PC-9 (cell line): ENCODE measurements around the gene ARL10. TPM values are rescaled to one million over a fixed set of nuclear protein-coding genes. Genes with fewer than 3 reads are reported as not detected.

Experiments used
- BruUV-seq: library from RNA; stranded (reverse); fragments of 400-500 nt; replicated peaks from 2 replicates; lab custom pipeline; 2021; lab: Mats Ljungman, UMichigan
- CTCF ChIA-PET: fragments of 300-600 bp; sonication (Branson Sonifier 250); formaldehyde crosslinking; loops from one replicate; lab custom pipeline; 2022; ENCODE audit warnings: antibody characterized with exemption; lab: Charles Lee
- POLR2A ChIA-PET: fragments of 300-600 bp; sonication (Branson Sonifier 250); formaldehyde crosslinking; loops from one replicate; lab custom pipeline; 2022; ENCODE audit warnings: antibody characterized with exemption; ENCODE audit not compliant: unreplicated experiment; lab: Charles Lee
- DNase-seq, 2 experiments: peaks; one replicate each; pipeline versions ENCODE4 v3.0.0 to v3.0.0-alpha.2; 2015 to 2022; ENCODE audit warnings: mixed read lengths in 1 of 2
- H2AFZ ChIP-seq: fragments of 200-600 bp; sonication (generic); 2 replicates; pipeline ENCODE4 v1.8.1; 2017; ENCODE audit warnings: antibody characterized with exemption
- H3F3A ChIP-seq: fragments of 200-600 bp; sonication (generic); 2 replicates; pipeline ENCODE4 v1.8.1; 2017; ENCODE audit warnings: antibody characterized with exemption, mild to moderate bottlenecking, low read depth; ENCODE audit not compliant: insufficient read depth
- H3K27ac ChIP-seq: fragments of 200-600 bp; sonication (generic); 2 replicates; pipeline ENCODE4 v1.6.1; 2016; ENCODE audit warnings: mixed run types
- H3K27me3 ChIP-seq: fragments of 200-600 bp; sonication (generic); 2 replicates; pipeline ENCODE4 v1.6.1; 2016; ENCODE audit warnings: low read depth, mixed run types; ENCODE audit not compliant: insufficient read depth
- H3K36me3 ChIP-seq: fragments of 200-600 bp; sonication (generic); 2 replicates; pipeline ENCODE4 v1.6.1; 2016; ENCODE audit warnings: low read depth, mixed run types
- H3K4me1 ChIP-seq: fragments of 200-600 bp; sonication (generic); replicated peaks from 2 replicates; pipeline ENCODE4 v1.6.1; 2016; ENCODE audit warnings: mixed run types; ENCODE audit not compliant: insufficient read depth
- H3K4me2 ChIP-seq: fragments of 200-600 bp; sonication (generic); 2 replicates; pipeline ENCODE4 v1.6.1; 2017; ENCODE audit warnings: mixed run types
- H3K4me3 ChIP-seq: fragments of 200-600 bp; sonication (generic); 2 replicates; pipeline ENCODE4 v1.6.1; 2016; ENCODE audit warnings: mixed run types
- H3K79me2 ChIP-seq: fragments of 200-600 bp; sonication (generic); 2 replicates; pipeline ENCODE4 v1.6.1; 2017; ENCODE audit warnings: low read depth, mixed run types
- H3K9me2 ChIP-seq: fragments of 200-600 bp; sonication (generic); 2 replicates; pipeline ENCODE4 v1.8.1; 2017; ENCODE audit warnings: mild to moderate bottlenecking; ENCODE audit not compliant: insufficient read depth
- H3K9me3 ChIP-seq: fragments of 200-600 bp; sonication (generic); 2 replicates; pipeline ENCODE4 v1.8.1; 2016; ENCODE audit warnings: low read depth; ENCODE audit not compliant: insufficient read depth
- H4K20me1 ChIP-seq: fragments of 200-600 bp; sonication (generic); 2 replicates; pipeline ENCODE4 v1.8.1; 2017; ENCODE audit not compliant: insufficient read depth
- EZH2 ChIP-seq: fragments of 200-600 bp; sonication (generic); IDR thresholded peaks from 2 replicates; pipeline ENCODE4 v1.8.0; 2017; ENCODE audit warnings: antibody characterized with exemption, low read depth
- intact Hi-C: fragments of 100-400 bp; cut with micrococcal nuclease; formaldehyde crosslinking; loops from one replicate; pipeline ENCODE4 v1.10.0; 2022; ENCODE audit not compliant: unreplicated experiment
- total RNA-seq: library from RNA; stranded (reverse); gene quantifications from 2 replicates; pipeline ENCODE4 v1.2.3, GENCODE V29; 2021
- TF ChIP-seq, protein P1 (sequence below): fragments of 200-600 bp; sonication (generic); conservative IDR thresholded peaks from 2 replicates; pipeline ENCODE4 v1.6.1; 2017; ENCODE audit warnings: mixed run types, antibody characterized with exemption, mild to moderate bottlenecking, moderate library complexity

ARL10 gene
- total RNA-seq, 1 experiment from 2014 or later = 0.85 TPM

DNA sequence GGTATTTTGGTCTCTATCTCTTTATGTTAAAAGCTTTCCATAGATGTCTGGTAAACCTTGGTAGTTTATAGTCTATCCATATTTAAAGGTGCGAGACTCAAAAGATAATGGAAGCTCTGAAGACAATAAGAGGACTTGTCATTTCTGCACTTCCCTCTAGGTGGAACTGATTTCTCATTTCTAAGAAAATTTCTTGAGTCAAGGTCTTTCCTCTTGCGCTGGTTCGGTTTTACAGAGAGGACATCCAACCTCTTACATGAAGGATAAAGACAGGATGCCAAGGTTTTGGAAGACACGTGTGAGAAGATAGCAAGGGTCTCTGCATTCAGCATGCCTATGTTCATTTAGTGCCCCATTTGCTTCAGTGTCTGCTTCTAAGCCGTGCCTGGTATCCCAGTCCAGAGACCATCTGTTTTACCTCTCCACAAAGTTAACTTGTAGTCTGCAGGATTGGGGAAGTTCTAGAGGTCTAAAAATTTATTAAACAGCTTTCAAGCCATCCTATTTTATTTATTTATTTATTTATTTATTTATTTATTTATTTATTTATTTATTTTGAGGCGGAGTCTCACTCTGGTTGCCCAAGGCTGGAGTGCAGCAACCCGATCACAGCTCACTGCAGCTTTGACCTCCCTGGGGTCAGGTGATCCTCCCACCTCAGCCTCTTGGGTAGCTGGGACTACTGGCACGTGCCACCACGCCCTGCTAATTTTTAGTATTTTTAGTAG, 45.3 kb upstream of the ARL10 start:
- no TSS peak for BruUV-seq
- TF ChIP-seq, protein P1, sequence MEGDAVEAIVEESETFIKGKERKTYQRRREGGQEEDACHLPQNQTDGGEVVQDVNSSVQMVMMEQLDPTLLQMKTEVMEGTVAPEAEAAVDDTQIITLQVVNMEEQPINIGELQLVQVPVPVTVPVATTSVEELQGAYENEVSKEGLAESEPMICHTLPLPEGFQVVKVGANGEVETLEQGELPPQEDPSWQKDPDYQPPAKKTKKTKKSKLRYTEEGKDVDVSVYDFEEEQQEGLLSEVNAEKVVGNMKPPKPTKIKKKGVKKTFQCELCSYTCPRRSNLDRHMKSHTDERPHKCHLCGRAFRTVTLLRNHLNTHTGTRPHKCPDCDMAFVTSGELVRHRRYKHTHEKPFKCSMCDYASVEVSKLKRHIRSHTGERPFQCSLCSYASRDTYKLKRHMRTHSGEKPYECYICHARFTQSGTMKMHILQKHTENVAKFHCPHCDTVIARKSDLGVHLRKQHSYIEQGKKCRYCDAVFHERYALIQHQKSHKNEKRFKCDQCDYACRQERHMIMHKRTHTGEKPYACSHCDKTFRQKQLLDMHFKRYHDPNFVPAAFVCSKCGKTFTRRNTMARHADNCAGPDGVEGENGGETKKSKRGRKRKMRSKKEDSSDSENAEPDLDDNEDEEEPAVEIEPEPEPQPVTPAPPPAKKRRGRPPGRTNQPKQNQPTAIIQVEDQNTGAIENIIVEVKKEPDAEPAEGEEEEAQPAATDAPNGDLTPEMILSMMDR = 0 out of 2 replicates have a peak, but pooled peaks have one; percentile 36
- no peak for TF ChIP-seq EZH2
- Histone ChIP-seq H3K9me3 (no peaks in the 10 kb centered on the region), H3K27ac (no peak overlapping the region), H3K79me2 (no peaks in the 10 kb centered on the region), H3K4me2 (no peak overlapping the region), H3K9me2 (no peaks in the 10 kb centered on the region), H3K4me1 (no peaks in the 10 kb centered on the region), H3K4me3 (no peak overlapping the region), H2AFZ (no peak overlapping the region), H4K20me1 (no peaks in the 10 kb centered on the region; the same call in 1 of the 2 replicates), H3F3A (no peaks in the 10 kb centered on the region), H3K27me3 (no peaks in the 10 kb centered on the region), H3K36me3 (0 out of 2 replicates have a peak, but pooled peaks cover 5% of the 10 kb centered on the region)
- no peak for DNase-seq
- CTCF ChIA-PET = no interaction called here
- intact Hi-C loops = no loop called here
- POLR2A ChIA-PET = no interaction called here

DNA sequence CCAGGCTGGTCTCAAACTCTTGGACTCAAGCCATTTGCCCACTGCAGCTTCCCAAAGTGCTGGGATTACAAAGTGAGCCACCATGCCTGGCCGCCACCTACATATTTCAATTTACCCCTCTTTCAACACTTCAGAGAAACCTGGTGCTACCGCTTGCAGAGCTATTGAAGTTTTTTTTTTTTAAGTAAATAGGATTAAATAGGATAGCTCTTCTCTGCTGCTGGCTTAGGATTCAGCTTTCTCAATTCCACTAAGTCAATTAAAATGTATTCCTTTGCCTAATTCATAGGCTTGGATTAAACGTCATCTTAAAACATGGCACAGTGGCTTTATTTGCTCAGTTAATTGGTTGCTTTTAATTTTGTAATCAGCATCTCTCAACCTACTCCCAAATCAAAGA, 44.7 kb upstream of the ARL10 start:
- Histone ChIP-seq H3F3A (no peaks in the 10 kb centered on the region), H3K9me2 (no peaks in the 10 kb centered on the region), H3K79me2 (no peaks in the 10 kb centered on the region), H3K4me2 (no peak overlapping the region), H3K9me3 (no peaks in the 10 kb centered on the region), H2AFZ (no peak overlapping the region), H4K20me1 (no peaks in the 10 kb centered on the region; the same call in 1 of the 2 replicates), H3K27ac (no peak overlapping the region), H3K4me3 (no peak overlapping the region), H3K36me3 (0 out of 2 replicates have a peak, but pooled peaks cover 5% of the 10 kb centered on the region), H3K27me3 (no peaks in the 10 kb centered on the region), H3K4me1 (no peaks in the 10 kb centered on the region)
- no TSS peak for BruUV-seq
- intact Hi-C loops = no loop called here
- TF ChIP-seq, protein P1 = no peak
- no peak for TF ChIP-seq EZH2
- ChIA-PET CTCF (no interaction called here), POLR2A (no interaction called here)
- DNase-seq = no peak

DNA sequence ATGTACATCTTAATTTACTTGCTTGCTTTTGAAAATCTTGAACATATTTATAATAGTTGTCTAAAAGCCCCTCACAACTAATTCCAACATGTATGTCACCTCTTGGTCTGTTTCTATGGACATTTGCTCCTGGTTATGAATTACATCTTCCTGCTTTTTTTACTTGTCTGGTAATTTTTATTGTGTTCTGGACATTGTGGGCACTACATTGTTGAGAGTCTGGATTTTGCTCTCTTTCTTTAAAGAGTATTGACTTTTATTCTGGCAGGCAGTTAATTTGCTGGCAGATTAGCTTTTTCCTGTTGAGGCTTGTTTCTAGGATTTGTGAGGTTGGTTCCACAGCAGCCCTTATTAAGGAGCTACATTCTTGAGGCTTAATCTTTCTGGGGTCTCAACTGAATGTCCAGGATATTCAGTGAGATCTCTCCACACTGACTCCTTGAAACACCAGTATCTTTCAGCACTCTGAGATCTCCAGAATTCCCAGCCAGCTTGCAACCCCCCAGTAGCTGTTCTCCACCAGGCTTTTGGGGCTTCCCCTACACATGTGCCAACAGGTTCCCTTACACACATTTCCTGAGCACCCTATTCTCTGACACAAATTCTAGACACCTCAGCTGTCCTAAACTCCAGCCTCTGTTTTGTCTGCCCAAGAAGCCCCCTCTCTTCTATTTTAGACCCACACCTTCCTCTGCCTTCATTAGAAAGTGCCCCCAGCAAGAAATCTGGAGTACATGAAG, 31.1 kb upstream of the ARL10 start:
- BruUV-seq = no TSS peak
- ChIA-PET POLR2A (no interaction called here), CTCF (no interaction called here)
- Histone ChIP-seq H3K79me2 (no peaks in the 10 kb centered on the region), H3K4me3 (no peak overlapping the region), H3K36me3 (no peaks in the 10 kb centered on the region), H3K4me2 (no peak overlapping the region), H3F3A (0 out of 2 replicates have a peak, but pooled peaks cover 6% of the 10 kb centered on the region), H3K9me3 (no peaks in the 10 kb centered on the region), H3K4me1 (no peaks in the 10 kb centered on the region), H3K27me3 (no peaks in the 10 kb centered on the region), H3K9me2 (no peaks in the 10 kb centered on the region), H3K27ac (no peak overlapping the region), H4K20me1 (no peaks in the 10 kb centered on the region), H2AFZ (no peak overlapping the region)
- no peak for TF ChIP-seq EZH2
- TF ChIP-seq, protein P1 = no peak
- intact Hi-C loops = no loop called here
- no peak for DNase-seq
